Globus pallidus (tissue), 1 donor: ENCODE data around the gene NFIA.

Experiments used
- DNase-seq: peaks from one replicate; pipeline ENCODE4 v3.0.0-alpha.2; 2015; ENCODE audit warnings: low spot score

Gene NFIA

GRCh38 chr1:61183471-61184039 is 101.2 kb downstream of the NFIA start:
- DNase-seq: peak; percentile 79

- DNase-seq: peak; percentile 95
Observed at GRCh38 chr1:61184040-61184713, 101.8 kb downstream of the NFIA start.

GRCh38 chr1:61184714-61185106 is 102.3 kb downstream of the NFIA start:
- no peak for DNase-seq

GRCh38 chr1:61186753-61187152 is 104.4 kb downstream of the NFIA start:
- DNase-seq: no peak

GRCh38 chr1:61187352-61188086 is 105.2 kb downstream of the NFIA start:
- peak; percentile 60 for DNase-seq

GRCh38 chr1:61190153-61190552 is 107.8 kb downstream of the NFIA start:
- DNase-seq: no peak

GRCh38 chr1:61190618-61191432 is 108.5 kb downstream of the NFIA start:
- DNase-seq: peak; percentile 55

GRCh38 chr1:61191433-61191720 is 109.0 kb downstream of the NFIA start:
- DNase-seq: no peak

- DNase-seq: no peak
Observed at GRCh38 chr1:61192663-61193330, 110.4 kb downstream of the NFIA start.

- no peak for DNase-seq
Observed at GRCh38 chr1:61193808-61194207, 111.4 kb downstream of the NFIA start.

GRCh38 chr1:61198554-61198953 is 116.2 kb downstream of the NFIA start:
- DNase-seq: no peak

GRCh38 chr1:61201035-61201434 is 118.7 kb downstream of the NFIA start:
- DNase-seq: no peak

GRCh38 chr1:61202854-61203598 is 120.7 kb downstream of the NFIA start:
- DNase-seq: no peak

- DNase-seq: no peak
Observed at GRCh38 chr1:61204528-61204927, 122.2 kb downstream of the NFIA start.

- DNase-seq: no peak
Observed at GRCh38 chr1:61207416-61207815, 125.1 kb downstream of the NFIA start.

- DNase-seq: no peak
Observed at GRCh38 chr1:61208172-61208571, 125.8 kb downstream of the NFIA start.

GRCh38 chr1:61208831-61209230 is 126.5 kb downstream of the NFIA start:
- DNase-seq: no peak

GRCh38 chr1:61210435-61211154 is 128.2 kb downstream of the NFIA start:
- DNase-seq: no peak

GRCh38 chr1:61213245-61214011 is 131.1 kb downstream of the NFIA start:
- DNase-seq: no peak

- DNase-seq: no peak
Observed at GRCh38 chr1:61215119-61215518, 132.8 kb downstream of the NFIA start.
